ENCODE results near the gene GIMD1.
A peak's percentile ranks its signal among the peaks of the same experiment; 100 is the strongest.
"Not testable (repeated sequence)": the region's sequence is repeated elsewhere in the genome, so short reads cannot be mapped to it uniquely, and the experiment has no call there.

The GIMD1 gene

DNA sequence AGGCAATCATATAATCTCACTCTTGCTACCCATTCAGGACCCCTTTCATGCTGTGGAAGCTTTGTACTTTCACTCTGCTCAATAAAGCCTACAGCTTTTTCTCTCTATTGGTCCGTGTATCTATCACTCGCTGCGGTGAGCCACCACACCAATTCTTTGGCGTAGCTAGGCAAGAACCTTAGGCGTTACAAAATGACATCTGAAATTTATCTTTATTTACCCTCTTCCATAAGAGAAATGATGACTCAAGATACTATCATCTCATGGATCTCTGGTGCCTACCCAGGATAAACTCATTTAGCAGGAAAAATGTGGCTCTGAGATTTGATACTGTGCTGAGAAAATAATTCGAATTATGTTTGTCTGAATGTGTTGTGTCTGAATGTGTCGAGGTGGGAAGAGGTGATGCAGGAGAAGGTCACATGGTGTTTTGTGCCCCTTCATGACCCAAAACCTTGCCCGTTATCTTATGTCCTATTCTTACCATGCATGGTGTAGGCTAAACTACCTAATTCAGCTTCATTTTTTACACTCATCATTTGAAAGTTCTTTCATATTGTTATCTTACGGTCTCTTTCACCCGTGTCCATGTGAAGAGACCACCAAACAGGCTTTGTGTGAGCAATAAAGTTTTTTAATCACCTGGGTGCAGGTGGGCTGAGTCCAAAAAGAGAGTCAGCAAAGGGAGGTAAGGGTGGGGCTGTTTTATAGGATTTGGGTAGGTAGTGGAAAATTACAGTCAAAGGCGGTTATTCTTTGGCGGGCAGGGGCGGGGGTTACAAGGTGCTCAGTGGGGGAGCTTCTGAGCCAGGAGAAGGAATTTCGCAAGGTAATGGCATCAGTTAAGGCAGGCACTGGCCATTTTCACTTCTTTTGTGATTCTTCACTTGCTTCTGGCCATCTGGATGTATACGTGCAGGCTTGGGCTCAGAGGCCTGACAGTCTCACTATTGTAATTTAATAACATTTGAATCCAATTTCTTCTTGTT, 41.6 kb upstream of the GIMD1 start:
- no peak for TF ChIP-seq TOX (CRISPR knock-in tag; IDR thresholded peaks at IDR 0.05; ENCODE audit: borderline replicate concordance)
- no peak for TF ChIP-seq TCF4 (CRISPR knock-in tag; IDR thresholded peaks at IDR 0.05; ENCODE audit: borderline replicate concordance)
- TF ChIP-seq ZFP3 (CRISPR knock-in tag; IDR thresholded peaks at IDR 0.05) = no peak
- no peak for TF ChIP-seq OSR1 (CRISPR knock-in tag; IDR thresholded peaks at IDR 0.05)
- TF ChIP-seq ZNF565 (CRISPR knock-in tag; conservative IDR thresholded peaks at IDR 0.05; ENCODE audit: low read depth) = no peak
- TF ChIP-seq, protein P1, sequence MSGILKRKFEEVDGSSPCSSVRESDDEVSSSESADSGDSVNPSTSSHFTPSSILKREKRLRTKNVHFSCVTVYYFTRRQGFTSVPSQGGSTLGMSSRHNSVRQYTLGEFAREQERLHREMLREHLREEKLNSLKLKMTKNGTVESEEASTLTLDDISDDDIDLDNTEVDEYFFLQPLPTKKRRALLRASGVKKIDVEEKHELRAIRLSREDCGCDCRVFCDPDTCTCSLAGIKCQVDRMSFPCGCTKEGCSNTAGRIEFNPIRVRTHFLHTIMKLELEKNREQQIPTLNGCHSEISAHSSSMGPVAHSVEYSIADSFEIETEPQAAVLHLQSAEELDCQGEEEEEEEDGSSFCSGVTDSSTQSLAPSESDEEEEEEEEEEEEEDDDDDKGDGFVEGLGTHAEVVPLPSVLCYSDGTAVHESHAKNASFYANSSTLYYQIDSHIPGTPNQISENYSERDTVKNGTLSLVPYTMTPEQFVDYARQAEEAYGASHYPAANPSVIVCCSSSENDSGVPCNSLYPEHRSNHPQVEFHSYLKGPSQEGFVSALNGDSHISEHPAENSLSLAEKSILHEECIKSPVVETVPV (CRISPR knock-in tag; IDR thresholded peaks at IDR 0.05) = no peak
- TF ChIP-seq ARNTL (CRISPR knock-in tag; IDR thresholded peaks at IDR 0.05; ENCODE audit: borderline replicate concordance, low read depth) = no peak
- TF ChIP-seq ESRRG (CRISPR knock-in tag; IDR thresholded peaks at IDR 0.05) = no peak
- TF ChIP-seq CSDC2 (CRISPR knock-in tag; IDR thresholded peaks at IDR 0.05) = no peak
- no peak for TF ChIP-seq ZNF70 (CRISPR knock-in tag; IDR thresholded peaks at IDR 0.05)
- ATAC-seq = peak; percentile 85

GRCh38 chr4:106408004-106408403, 39.4 kb upstream of the GIMD1 start:
- ATAC-seq = not testable (repeated sequence)

GRCh38 chr4:106401157-106401556, 32.6 kb upstream of the GIMD1 start:
- ATAC-seq = no peak
- no peak for TF ChIP-seq ESRRG (CRISPR knock-in tag; IDR thresholded peaks at IDR 0.05)
- TF ChIP-seq BACH2 (CRISPR knock-in tag; IDR thresholded peaks at IDR 0.05; ENCODE audit: borderline replicate concordance) = no peak
- TF ChIP-seq PPARA (CRISPR knock-in tag; IDR thresholded peaks at IDR 0.05; ENCODE audit: borderline replicate concordance) = no peak

DNA sequence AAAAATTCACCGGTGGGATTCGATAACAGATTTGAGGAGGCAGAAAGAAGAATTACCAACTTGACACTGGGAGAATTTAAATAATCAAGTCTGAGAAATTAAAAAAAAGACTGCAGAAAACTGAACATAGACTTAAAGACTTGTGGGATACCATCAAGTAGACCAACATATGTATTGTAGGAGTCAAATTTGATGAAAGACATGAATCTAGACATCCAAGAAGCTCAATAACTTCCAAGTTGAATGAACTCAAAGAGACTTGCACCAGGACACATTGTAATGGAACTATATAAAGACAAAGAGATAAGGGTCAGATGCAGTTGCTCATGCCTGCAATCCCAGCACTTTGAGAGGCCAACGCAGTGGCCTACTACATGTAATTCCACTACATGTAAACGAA, 30.3 kb upstream of the GIMD1 start:
- not testable (repeated sequence) for ATAC-seq

GRCh38 chr4:106395582-106395981, 27.0 kb upstream of the GIMD1 start:
- TF ChIP-seq SNAI2 (CRISPR knock-in tag; IDR thresholded peaks at IDR 0.05) (no peak), CSDC2 (CRISPR knock-in tag; IDR thresholded peaks at IDR 0.05) (no peak), GLIS3 (CRISPR knock-in tag; IDR thresholded peaks at IDR 0.05) (no peak), ZNF70 (CRISPR knock-in tag; IDR thresholded peaks at IDR 0.05) (no peak), ZC3H10 (CRISPR knock-in tag; IDR thresholded peaks at IDR 0.05) (no peak), ESRRG (CRISPR knock-in tag; IDR thresholded peaks at IDR 0.05) (no peak), BACH2 (CRISPR knock-in tag; IDR thresholded peaks at IDR 0.05; ENCODE audit: borderline replicate concordance) (no peak), ZNF565 (CRISPR knock-in tag; conservative IDR thresholded peaks at IDR 0.05; ENCODE audit: low read depth) (no peak), ARNTL (CRISPR knock-in tag; IDR thresholded peaks at IDR 0.05; ENCODE audit: borderline replicate concordance, low read depth) (no peak), ZFP30 (CRISPR knock-in tag; IDR thresholded peaks at IDR 0.05) (no peak), RARB (CRISPR knock-in tag; IDR thresholded peaks at IDR 0.05) (no peak), ISL1 (CRISPR knock-in tag; IDR thresholded peaks at IDR 0.05) (no peak), TCF4 (CRISPR knock-in tag; IDR thresholded peaks at IDR 0.05; ENCODE audit: borderline replicate concordance) (no peak), TOX (CRISPR knock-in tag; IDR thresholded peaks at IDR 0.05; ENCODE audit: borderline replicate concordance) (no peak), PPARA (CRISPR knock-in tag; IDR thresholded peaks at IDR 0.05; ENCODE audit: borderline replicate concordance) (no peak), OSR1 (CRISPR knock-in tag; IDR thresholded peaks at IDR 0.05) (no peak)
- TF ChIP-seq, protein P1 (CRISPR knock-in tag; IDR thresholded peaks at IDR 0.05) = no peak
- TF ChIP-seq, protein P2, sequence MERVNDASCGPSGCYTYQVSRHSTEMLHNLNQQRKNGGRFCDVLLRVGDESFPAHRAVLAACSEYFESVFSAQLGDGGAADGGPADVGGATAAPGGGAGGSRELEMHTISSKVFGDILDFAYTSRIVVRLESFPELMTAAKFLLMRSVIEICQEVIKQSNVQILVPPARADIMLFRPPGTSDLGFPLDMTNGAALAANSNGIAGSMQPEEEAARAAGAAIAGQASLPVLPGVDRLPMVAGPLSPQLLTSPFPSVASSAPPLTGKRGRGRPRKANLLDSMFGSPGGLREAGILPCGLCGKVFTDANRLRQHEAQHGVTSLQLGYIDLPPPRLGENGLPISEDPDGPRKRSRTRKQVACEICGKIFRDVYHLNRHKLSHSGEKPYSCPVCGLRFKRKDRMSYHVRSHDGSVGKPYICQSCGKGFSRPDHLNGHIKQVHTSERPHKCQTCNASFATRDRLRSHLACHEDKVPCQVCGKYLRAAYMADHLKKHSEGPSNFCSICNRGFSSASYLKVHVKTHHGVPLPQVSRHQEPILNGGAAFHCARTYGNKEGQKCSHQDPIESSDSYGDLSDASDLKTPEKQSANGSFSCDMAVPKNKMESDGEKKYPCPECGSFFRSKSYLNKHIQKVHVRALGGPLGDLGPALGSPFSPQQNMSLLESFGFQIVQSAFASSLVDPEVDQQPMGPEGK (CRISPR knock-in tag; IDR thresholded peaks at IDR 0.05; ENCODE audit: borderline replicate concordance) = no peak
- TF ChIP-seq, protein P3, sequence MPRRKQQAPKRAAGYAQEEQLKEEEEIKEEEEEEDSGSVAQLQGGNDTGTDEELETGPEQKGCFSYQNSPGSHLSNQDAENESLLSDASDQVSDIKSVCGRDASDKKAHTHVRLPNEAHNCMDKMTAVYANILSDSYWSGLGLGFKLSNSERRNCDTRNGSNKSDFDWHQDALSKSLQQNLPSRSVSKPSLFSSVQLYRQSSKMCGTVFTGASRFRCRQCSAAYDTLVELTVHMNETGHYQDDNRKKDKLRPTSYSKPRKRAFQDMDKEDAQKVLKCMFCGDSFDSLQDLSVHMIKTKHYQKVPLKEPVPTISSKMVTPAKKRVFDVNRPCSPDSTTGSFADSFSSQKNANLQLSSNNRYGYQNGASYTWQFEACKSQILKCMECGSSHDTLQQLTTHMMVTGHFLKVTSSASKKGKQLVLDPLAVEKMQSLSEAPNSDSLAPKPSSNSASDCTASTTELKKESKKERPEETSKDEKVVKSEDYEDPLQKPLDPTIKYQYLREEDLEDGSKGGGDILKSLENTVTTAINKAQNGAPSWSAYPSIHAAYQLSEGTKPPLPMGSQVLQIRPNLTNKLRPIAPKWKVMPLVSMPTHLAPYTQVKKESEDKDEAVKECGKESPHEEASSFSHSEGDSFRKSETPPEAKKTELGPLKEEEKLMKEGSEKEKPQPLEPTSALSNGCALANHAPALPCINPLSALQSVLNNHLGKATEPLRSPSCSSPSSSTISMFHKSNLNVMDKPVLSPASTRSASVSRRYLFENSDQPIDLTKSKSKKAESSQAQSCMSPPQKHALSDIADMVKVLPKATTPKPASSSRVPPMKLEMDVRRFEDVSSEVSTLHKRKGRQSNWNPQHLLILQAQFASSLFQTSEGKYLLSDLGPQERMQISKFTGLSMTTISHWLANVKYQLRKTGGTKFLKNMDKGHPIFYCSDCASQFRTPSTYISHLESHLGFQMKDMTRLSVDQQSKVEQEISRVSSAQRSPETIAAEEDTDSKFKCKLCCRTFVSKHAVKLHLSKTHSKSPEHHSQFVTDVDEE (CRISPR knock-in tag; IDR thresholded peaks at IDR 0.05) = no peak
- no peak for ATAC-seq
